NCI-H1105 treated with DMSO at 0.1 percent for 48 hours (cell line): ENCODE results near the gene ELMO2.

ENCODE experiments used
- DNase-seq: peaks from one replicate; lab custom pipeline; 2025; lab: John Stamatoyannopoulos, UW

ELMO2 gene

GRCh38 chr20:46332373-46333160 is 73.8 kb downstream of the ELMO2 start:
- DNase-seq: peak; percentile 22

GRCh38 chr20:46331611-46332361 is 74.6 kb downstream of the ELMO2 start:
- DNase-seq: no peak

GRCh38 chr20:46330831-46331371 is 75.5 kb downstream of the ELMO2 start:
- DNase-seq: no peak

- DNase-seq: peak; percentile 94
Observed at GRCh38 chr20:46330072-46330763, 76.2 kb downstream of the ELMO2 start.

GRCh38 chr20:46328200-46328882 is 78.1 kb downstream of the ELMO2 start:
- no peak for DNase-seq

GRCh38 chr20:46327557-46327956 is 78.9 kb downstream of the ELMO2 start:
- no peak for DNase-seq

GRCh38 chr20:46325789-46326188 is 80.6 kb downstream of the ELMO2 start:
- DNase-seq: no peak

- DNase-seq: peak; percentile 27
Observed at GRCh38 chr20:46324960-46325703, 81.3 kb downstream of the ELMO2 start.

GRCh38 chr20:46324379-46324778 is 82.0 kb downstream of the ELMO2 start:
- no peak for DNase-seq

- DNase-seq: no peak
Observed at GRCh38 chr20:46323557-46323956, 82.9 kb downstream of the ELMO2 start.

GRCh38 chr20:46322641-46323040 is 83.8 kb downstream of the ELMO2 start:
- no peak for DNase-seq

- peak; percentile 82 for DNase-seq
Observed at GRCh38 chr20:46317685-46318177, 88.7 kb downstream of the ELMO2 start.

- DNase-seq: peak; percentile 61
Observed at GRCh38 chr20:46316984-46317684, 89.3 kb downstream of the ELMO2 start.
